HepG2 (cell line): ENCODE measurements around the gene GAL3ST2. TPM values are rescaled to one million over a fixed set of nuclear protein-coding genes. Genes with fewer than 3 reads are reported as not detected.

Source experiments
- ATAC-seq: fragments of 200-7000 bp; cut with Tn5 transposase; 3 replicates; pipeline ENCODE4 v1.9.1; 2020; ENCODE audit warnings: mild to moderate bottlenecking, moderate library complexity
- BruUV-seq: library from RNA; stranded (reverse); fragments of 400-500 nt; replicated peaks from 2 replicates; lab custom pipeline; 2021; lab: Mats Ljungman, UMichigan
- CTCF ChIA-PET: fragments of 300-600 bp; formaldehyde crosslinking; extraction: SDS; loops from one replicate; lab custom pipeline; 2021; ENCODE audit warnings: low total read pairs, inconsistent platforms, low intra/inter-chr PET ratio; lab: Yijun Ruan, JAX
- POLR2A ChIA-PET: fragments of 350-600 bp; sonication (Branson Sonifier 250); formaldehyde crosslinking; loops from one replicate; lab custom pipeline; 2020; ENCODE audit warnings: antibody characterized with exemption, inconsistent platforms; lab: Yijun Ruan, JAX
- DNase-seq: peaks from one replicate; pipeline ENCODE4 v3.0.0-alpha.2; 2015; ENCODE audit warnings: low spot score
- FAIRE-seq: peaks from 3 replicates; lab custom pipeline; 2011; peaks lifted over from hg19 to GRCh38; lab: Jason Lieb, UNC
- H2AFZ ChIP-seq: one replicate; pipeline ENCODE4 v1.6.1; 2011; ENCODE audit warnings: low read length, inconsistent platforms
- H3K27ac ChIP-seq: fragments of 300-600 bp; 3 replicates; pipeline ENCODE4 v1.8.0; 2011; ENCODE audit warnings: mixed run types, mild to moderate bottlenecking, mixed read lengths, low read length, inconsistent platforms; ENCODE audit not compliant: insufficient read depth; ENCODE audit errors: extremely low read length
- H3K27me3 ChIP-seq, 2 experiments: fragments of 200-600 bp in 1 of 2; 2 replicates in 1 of 2; 3 replicates in 1 of 2; pipeline versions ENCODE4 v1.6.0 to v1.8.0; 2011; ENCODE audit warnings: low read length in 2 of 2, mild to moderate bottlenecking in 2 of 2, moderate library complexity in 2 of 2, inconsistent platforms in 1 of 2; ENCODE audit not compliant: insufficient read depth in 2 of 2, control insufficient read depth in 1 of 2
- H3K36me3 ChIP-seq, 2 experiments: fragments of 200-600 bp in 1 of 2; replicated peaks in 1 of 2; 2 replicates in 1 of 2; 3 replicates in 1 of 2; pipeline versions ENCODE4 v1.5.1 to v1.8.0; 2011; ENCODE audit warnings: low read length in 2 of 2, inconsistent platforms in 1 of 2; ENCODE audit not compliant: insufficient read depth in 2 of 2, control insufficient read depth in 1 of 2
- H3K4me1 ChIP-seq: 2 replicates; pipeline ENCODE4 v1.5.1; 2012; ENCODE audit warnings: low read length, inconsistent platforms; ENCODE audit not compliant: insufficient read depth
- H3K4me2 ChIP-seq: 2 replicates; pipeline ENCODE4 v1.6.0; 2011; ENCODE audit warnings: low read depth, low read length, inconsistent platforms
- H3K4me3 ChIP-seq, 3 experiments: fragments of 200-600 bp in 1 of 3; sonication (generic), shearing (Covaris generic) in 1 of 3; replicated peaks in 1 of 3; 2 replicates each; pipeline ENCODE4 v1.5.1; 2011 to 2016; ENCODE audit warnings: low read length in 3 of 3, inconsistent platforms in 2 of 3, low read depth in 2 of 3, mild to moderate bottlenecking in 2 of 3, control low read depth in 1 of 3, mixed read lengths in 1 of 3; ENCODE audit not compliant: insufficient read depth in 1 of 3
- H3K79me2 ChIP-seq: one replicate; pipeline ENCODE4 v1.6.1; 2011; ENCODE audit warnings: low read length, inconsistent platforms; ENCODE audit not compliant: insufficient read depth
- H3K9ac ChIP-seq: 2 replicates; pipeline ENCODE4 v1.6.0; 2011; ENCODE audit warnings: mild to moderate bottlenecking, low read depth, low read length, inconsistent platforms; ENCODE audit not compliant: insufficient read depth
- H3K9me3 ChIP-seq: 2 replicates; pipeline ENCODE4 v1.5.1; 2012; ENCODE audit warnings: mild to moderate bottlenecking, low read length
- H4K20me1 ChIP-seq: 2 replicates; pipeline ENCODE4 v1.6.0; 2011; ENCODE audit warnings: inconsistent platforms, mild to moderate bottlenecking, low read length, moderate library complexity; ENCODE audit not compliant: insufficient read depth
- CBFB ChIP-seq: sonication (generic); formaldehyde crosslinking; IDR thresholded peaks from 2 replicates; pipeline ENCODE4 v1.4.0; 2020; ENCODE audit warnings: missing genetic modification reagents
- CHCHD3 ChIP-seq: sonication (generic); formaldehyde crosslinking; IDR thresholded peaks from 2 replicates; pipeline ENCODE4 v1.8.0; 2022; ENCODE audit warnings: mild to moderate bottlenecking, missing genetic modification reagents, moderate library complexity
- FOXO4 ChIP-seq: sonication (generic); formaldehyde crosslinking; conservative IDR thresholded peaks from 2 replicates; pipeline ENCODE4 v1.8.1; 2023; ENCODE audit warnings: missing genetic modification reagents
- KDM5B ChIP-seq: sonication (generic); formaldehyde crosslinking; IDR thresholded peaks from 2 replicates; pipeline ENCODE4 v1.4.0; 2020; ENCODE audit warnings: missing genetic modification reagents, mild to moderate bottlenecking, borderline replicate concordance
- KLF16 ChIP-seq, 2 experiments: sonication (generic) in 1 of 2; formaldehyde crosslinking in 1 of 2; IDR thresholded peaks; 2 replicates each; pipeline versions ENCODE4 v1.6.1 to v1.8.0; 2016 to 2023; ENCODE audit warnings: missing genetic modification reagents in 2 of 2, missing compliant biosample characterization in 1 of 2
- NFKB2 ChIP-seq: sonication (generic); formaldehyde crosslinking; IDR thresholded peaks from 2 replicates; pipeline ENCODE4 v1.4.0; 2020; ENCODE audit warnings: missing genetic modification reagents, borderline replicate concordance
- RORA ChIP-seq: sonication (generic); formaldehyde crosslinking; IDR thresholded peaks from 2 replicates; pipeline ENCODE4 v1.5.0; 2020; ENCODE audit warnings: mild to moderate bottlenecking, missing genetic modification reagents, moderate library complexity
- ZBTB38 ChIP-seq: sonication (generic); formaldehyde crosslinking; IDR thresholded peaks from 2 replicates; pipeline ENCODE4 v1.5.1; 2020; ENCODE audit warnings: mild to moderate bottlenecking, missing genetic modification reagents
- ZNF136 ChIP-seq: sonication (generic); formaldehyde crosslinking; IDR thresholded peaks from 2 replicates; pipeline ENCODE4 v1.8.1; 2022; ENCODE audit warnings: low read depth, mild to moderate bottlenecking, moderate library complexity, missing genetic modification reagents
- ZNF234 ChIP-seq: sonication (generic); formaldehyde crosslinking; conservative IDR thresholded peaks from 2 replicates; pipeline ENCODE4 v1.5.1; 2020; ENCODE audit warnings: mild to moderate bottlenecking, missing genetic modification reagents
- ZNF510 ChIP-seq: sonication (generic); formaldehyde crosslinking; IDR thresholded peaks from 2 replicates; pipeline ENCODE4 v1.4.0; 2020; ENCODE audit warnings: low read depth, mild to moderate bottlenecking, missing genetic modification reagents
- ZNF660 ChIP-seq: sonication (generic); formaldehyde crosslinking; IDR thresholded peaks from 2 replicates; pipeline ENCODE4 v1.5.1; 2020; ENCODE audit warnings: mild to moderate bottlenecking, low read depth, missing genetic modification reagents, borderline replicate concordance
- WGBS: methylation state at CpG from one replicate; pipeline ENCODE4 v1.1.6; 2017; ENCODE audit warnings: low lambda C conversion rate; 5-methylcytosine and 5-hydroxymethylcytosine counted together
- in situ Hi-C: cut with HindIII; loops from 2 replicates; pipeline ENCODE4 v1.10.0; 2017; ENCODE audit warnings: low pct_unique_long_range_greater_than_20kb; ENCODE audit not compliant: extremely low pct_ligation_motif_present
- intact Hi-C: fragments of 100-400 bp; cut with micrococcal nuclease; formaldehyde crosslinking; loops from one replicate; pipeline ENCODE4 v1.10.0; 2022; ENCODE audit not compliant: unreplicated experiment
- polyA plus RNA-seq, 8 experiments: library from polyadenylated mRNA; depleted of rRNA in 3 of 8; stranded (reverse) in 7 of 8; unstranded in 1 of 8; fragments of >200 nt; fragmentation: Illumina TruSeq in 4 of 8; extraction: Trizol in 4 of 8; gene quantifications; 2 replicates each; pipeline versions ENCODE4 v1.2.1 to v1.2.3, GENCODE V29; 2011 to 2016; ENCODE audit warnings: low read depth in 4 of 8, missing spikeins in 1 of 8, mixed read lengths in 1 of 8; ENCODE audit not compliant: insufficient read depth in 1 of 8
- total RNA-seq, 5 experiments: library from RNA; depleted of rRNA; stranded (reverse); fragments of >200 nt; fragmentation: Illumina TruSeq; extraction: Trizol; gene quantifications; 2 replicates each; pipeline ENCODE4 v1.2.3, GENCODE V29; 2016; ENCODE audit warnings: low read depth in 1 of 5
- TF ChIP-seq, protein P1 (sequence below): sonication (generic); formaldehyde crosslinking; IDR thresholded peaks from 2 replicates; pipeline ENCODE4 v1.9.0; 2022; ENCODE audit warnings: low read depth, missing genetic modification reagents
- TF ChIP-seq, protein P2 (sequence below): sonication (generic); formaldehyde crosslinking; IDR thresholded peaks from 2 replicates; pipeline ENCODE4 v1.5.0; 2020; ENCODE audit warnings: missing genetic modification reagents

The GAL3ST2 gene
- total and polyA plus RNA-seq, 2 of the 13 experiments (the other 11 are each of a cell fraction or from before 2014, with no cell fraction given) = 0.17 to 0.20 TPM

- no peak overlapping the region for H3K9ac ChIP-seq
- ChIA-PET POLR2A (interaction anchor here (1.2 to 2.2 kb wide), 4 partner anchors 23 to 39 kb away, joined by 3 to 20 read pairs (median 6); partner anchors contain the start of gene ING5), CTCF (no interaction called here)
- ATAC-seq (no peak), DNase-seq (no peak), FAIRE-seq (no peak)
- H3K36me3 ChIP-seq = peaks cover 10 to 25% of the 10 kb centered on the region in 2 experiments; a peak in 4 of 5 replicates
- H3K79me2 ChIP-seq = no peaks in the 10 kb centered on the region
- H3K4me3 ChIP-seq = no peak overlapping the region
- TF ChIP-seq ZBTB38 (CRISPR knock-in tag) = 0 out of 2 replicates have a peak, but pooled peaks have one; percentile 17
- TF ChIP-seq KLF16 (CRISPR knock-in tag; IDR thresholded peaks at IDR 0.05) = no peak
- TF ChIP-seq ZNF136 = no peak
- TF ChIP-seq ZNF660 (CRISPR knock-in tag) = no peak
- TF ChIP-seq, protein P1, sequence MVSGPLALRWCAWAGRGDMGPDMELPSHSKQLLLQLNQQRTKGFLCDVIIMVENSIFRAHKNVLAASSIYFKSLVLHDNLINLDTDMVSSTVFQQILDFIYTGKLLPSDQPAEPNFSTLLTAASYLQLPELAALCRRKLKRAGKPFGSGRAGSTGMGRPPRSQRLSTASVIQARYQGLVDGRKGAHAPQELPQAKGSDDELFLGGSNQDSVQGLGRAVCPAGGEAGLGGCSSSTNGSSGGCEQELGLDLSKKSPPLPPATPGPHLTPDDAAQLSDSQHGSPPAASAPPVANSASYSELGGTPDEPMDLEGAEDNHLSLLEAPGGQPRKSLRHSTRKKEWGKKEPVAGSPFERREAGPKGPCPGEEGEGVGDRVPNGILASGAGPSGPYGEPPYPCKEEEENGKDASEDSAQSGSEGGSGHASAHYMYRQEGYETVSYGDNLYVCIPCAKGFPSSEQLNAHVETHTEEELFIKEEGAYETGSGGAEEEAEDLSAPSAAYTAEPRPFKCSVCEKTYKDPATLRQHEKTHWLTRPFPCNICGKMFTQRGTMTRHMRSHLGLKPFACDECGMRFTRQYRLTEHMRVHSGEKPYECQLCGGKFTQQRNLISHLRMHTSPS (CRISPR knock-in tag) = 0 out of 2 replicates have a peak, but pooled peaks have one; percentile 28
- TF ChIP-seq FOXO4 = 0 out of 2 replicates have a peak, but pooled peaks have one; percentile 1
- 0 out of 2 replicates have a peak, but pooled peaks have one; percentile 49 for TF ChIP-seq CHCHD3
- TF ChIP-seq ZNF234 (CRISPR knock-in tag) = no peak
- TF ChIP-seq KDM5B (CRISPR knock-in tag) = no peak
- no peak for TF ChIP-seq NFKB2
- TF ChIP-seq RORA (CRISPR knock-in tag) = no peak
- TF ChIP-seq, protein P2, sequence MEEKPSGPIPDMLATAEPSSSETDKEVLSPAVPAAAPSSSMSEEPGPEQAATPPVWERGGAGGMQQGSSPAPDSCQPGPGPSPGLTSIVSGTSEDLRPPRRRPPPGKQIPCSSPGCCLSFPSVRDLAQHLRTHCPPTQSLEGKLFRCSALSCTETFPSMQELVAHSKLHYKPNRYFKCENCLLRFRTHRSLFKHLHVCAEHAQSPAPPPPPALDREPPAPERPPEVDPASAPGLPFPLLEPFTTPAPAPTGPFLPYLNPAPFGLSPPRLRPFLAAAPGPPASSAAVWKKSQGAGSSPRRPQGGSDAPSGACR = no peak
- no peak for TF ChIP-seq ZNF510 (CRISPR knock-in tag)
- TF ChIP-seq CBFB = 0 out of 2 replicates have a peak, but pooled peaks have one; percentile 12
- in situ Hi-C loops = no loop called here
- no peak overlapping the region for H3K27ac ChIP-seq
- no peak overlapping the region for H2AFZ ChIP-seq
- no peaks in the 10 kb centered on the region for H3K9me3 ChIP-seq
- BruUV-seq = no TSS peak
- 90% methylated on average over 9 of the region's 10 CpGs for WGBS
- intact Hi-C loops = no loop called here
- no peaks in the 10 kb centered on the region for H4K20me1 ChIP-seq
- H3K4me1 ChIP-seq = peaks cover 38% of the 10 kb centered on the region
- H3K27me3 ChIP-seq = no peaks in the 10 kb centered on the region; a peak in 1 of 5 replicates
- H3K4me2 ChIP-seq = no peak overlapping the region
Observed at GRCh38 chr2:241741016-241741415, 35.6 kb upstream of the GAL3ST2 start.
